Panc1 (cell line): ENCODE results near the gene HMG20B. TPM values are rescaled to one million over a fixed set of nuclear protein-coding genes. Genes with fewer than 3 reads are reported as not detected.

Experiments used
- ATAC-seq: fragments of 200-7000 bp; cut with Tn5 transposase; 2 replicates; pipeline ENCODE4 v1.9.1; 2020; ENCODE audit warnings: mild to moderate bottlenecking, moderate library complexity
- BruUV-seq: library from RNA; stranded (reverse); fragments of 400-500 nt; replicated peaks from 2 replicates; lab custom pipeline; 2021; lab: Mats Ljungman, UMichigan
- CTCF ChIA-PET: fragments of 300-600 bp; sonication (Branson Sonifier 250); formaldehyde crosslinking; loops from one replicate; lab custom pipeline; 2022; ENCODE audit warnings: antibody characterized with exemption; lab: Charles Lee
- POLR2A ChIA-PET: fragments of 300-600 bp; sonication (Branson Sonifier 250); formaldehyde crosslinking; loops from one replicate; lab custom pipeline; 2022; ENCODE audit warnings: antibody characterized with exemption; lab: Charles Lee
- DNase-seq: peaks from one replicate; pipeline ENCODE4 v3.0.0-alpha.2; 2010; ENCODE audit warnings: low read depth, low spot score
- H3K27ac ChIP-seq: 2 replicates; pipeline ENCODE4 v1.5.1; 2011; ENCODE audit warnings: mild to moderate bottlenecking, low read length, inconsistent platforms
- H3K27me3 ChIP-seq: fragments of 200-500 bp; sonication (Bioruptor generic); 2 replicates; pipeline ENCODE4 v1.6.0; 2014; ENCODE audit warnings: low read length, inconsistent platforms; ENCODE audit not compliant: control insufficient read depth, insufficient read depth
- H3K36me3 ChIP-seq: fragments of 200-500 bp; sonication (Bioruptor generic); 2 replicates; pipeline ENCODE4 v1.5.1; 2014; ENCODE audit warnings: inconsistent platforms, mild to moderate bottlenecking, low read length, moderate library complexity; ENCODE audit not compliant: control insufficient read depth, insufficient read depth
- H3K4me1 ChIP-seq: 2 replicates; pipeline ENCODE4 v1.5.1; 2011; ENCODE audit warnings: inconsistent platforms, mild to moderate bottlenecking, low read length, moderate library complexity; ENCODE audit not compliant: control insufficient read depth, insufficient read depth
- H3K4me3 ChIP-seq, 2 experiments: 2 replicates each; pipeline ENCODE4 v1.5.1; 2011 to 2012; ENCODE audit warnings: low read depth in 2 of 2, low read length in 2 of 2, mild to moderate bottlenecking in 2 of 2, inconsistent platforms in 1 of 2, moderate library complexity in 1 of 2
- H3K9me3 ChIP-seq: fragments of 200-500 bp; sonication (Bioruptor generic); 2 replicates; pipeline ENCODE4 v1.5.1; 2014; ENCODE audit warnings: low read depth, mild to moderate bottlenecking, inconsistent platforms, low read length, moderate library complexity; ENCODE audit not compliant: control insufficient read depth, insufficient read depth
- POLR2AphosphoS5 ChIP-seq: IDR thresholded peaks from 2 replicates; pipeline ENCODE4 v1.6.1; 2012; ENCODE audit warnings: mild to moderate bottlenecking, low read depth, low read length, moderate library complexity
- SIN3A ChIP-seq: IDR thresholded peaks from 2 replicates; pipeline ENCODE4 v1.6.1; 2012; ENCODE audit warnings: low read depth, mild to moderate bottlenecking, low read length, moderate library complexity, borderline replicate concordance; ENCODE audit not compliant: insufficient read depth
- TCF7L2 ChIP-seq: IDR thresholded peaks from 2 replicates; pipeline ENCODE4 v1.6.1; 2011; ENCODE audit warnings: mild to moderate bottlenecking, low read depth, low read length, inconsistent platforms
- in situ Hi-C: cut with HindIII; loops from 2 replicates; pipeline ENCODE4 v1.10.0; 2016; ENCODE audit warnings: low sequenced_read_pairs, low pct_unique_long_range_greater_than_20kb
- intact Hi-C: fragments of 100-400 bp; cut with micrococcal nuclease; formaldehyde crosslinking; loops from one replicate; pipeline ENCODE4 v1.10.0; 2022; ENCODE audit not compliant: unreplicated experiment
- total RNA-seq: library from RNA; stranded (reverse); gene quantifications from one replicate; pipeline ENCODE4 v1.2.1, GENCODE V29; 2021; ENCODE audit not compliant: unreplicated experiment
- TF ChIP-seq, protein P1 (sequence below), 2 experiments: IDR thresholded peaks; 2 replicates each; pipeline ENCODE4 v1.6.1; 2011 to 2012; ENCODE audit warnings: low read depth in 2 of 2, control low read depth in 1 of 2, low read length in 1 of 2, mild to moderate bottlenecking in 1 of 2, moderate library complexity in 1 of 2; ENCODE audit not compliant: insufficient read depth in 1 of 2
- TF ChIP-seq, protein P2 (sequence below): fragments of 450-650 bp; IDR thresholded peaks from 2 replicates; pipeline ENCODE4 v1.5.1; 2017; ENCODE audit warnings: mild to moderate bottlenecking

Gene HMG20B
- total RNA-seq, 1 experiment from 2014 or later: 74.7 TPM

GRCh38 chr19:3551792-3552095 is 21.0 kb upstream of the HMG20B start:
- Histone ChIP-seq H3K36me3 (no peaks in the 10 kb centered on the region; the same call in 1 of the 2 replicates), H3K27ac (no peak overlapping the region), H3K27me3 (no peaks in the 10 kb centered on the region), H3K9me3 (no peaks in the 10 kb centered on the region), H3K4me1 (peaks cover 7% of the 10 kb centered on the region), H3K4me3 (no peak overlapping the region)
- ChIA-PET CTCF (no interaction called here), POLR2A (no interaction called here)
- DNase-seq (no peak), ATAC-seq (no peak)
- intact Hi-C loops (no loop called here), in situ Hi-C loops (no loop called here)
- no peak for TF ChIP-seq TCF7L2
- TF ChIP-seq POLR2AphosphoS5: no peak
- no peak for TF ChIP-seq SIN3A
- TF ChIP-seq, protein P1, sequence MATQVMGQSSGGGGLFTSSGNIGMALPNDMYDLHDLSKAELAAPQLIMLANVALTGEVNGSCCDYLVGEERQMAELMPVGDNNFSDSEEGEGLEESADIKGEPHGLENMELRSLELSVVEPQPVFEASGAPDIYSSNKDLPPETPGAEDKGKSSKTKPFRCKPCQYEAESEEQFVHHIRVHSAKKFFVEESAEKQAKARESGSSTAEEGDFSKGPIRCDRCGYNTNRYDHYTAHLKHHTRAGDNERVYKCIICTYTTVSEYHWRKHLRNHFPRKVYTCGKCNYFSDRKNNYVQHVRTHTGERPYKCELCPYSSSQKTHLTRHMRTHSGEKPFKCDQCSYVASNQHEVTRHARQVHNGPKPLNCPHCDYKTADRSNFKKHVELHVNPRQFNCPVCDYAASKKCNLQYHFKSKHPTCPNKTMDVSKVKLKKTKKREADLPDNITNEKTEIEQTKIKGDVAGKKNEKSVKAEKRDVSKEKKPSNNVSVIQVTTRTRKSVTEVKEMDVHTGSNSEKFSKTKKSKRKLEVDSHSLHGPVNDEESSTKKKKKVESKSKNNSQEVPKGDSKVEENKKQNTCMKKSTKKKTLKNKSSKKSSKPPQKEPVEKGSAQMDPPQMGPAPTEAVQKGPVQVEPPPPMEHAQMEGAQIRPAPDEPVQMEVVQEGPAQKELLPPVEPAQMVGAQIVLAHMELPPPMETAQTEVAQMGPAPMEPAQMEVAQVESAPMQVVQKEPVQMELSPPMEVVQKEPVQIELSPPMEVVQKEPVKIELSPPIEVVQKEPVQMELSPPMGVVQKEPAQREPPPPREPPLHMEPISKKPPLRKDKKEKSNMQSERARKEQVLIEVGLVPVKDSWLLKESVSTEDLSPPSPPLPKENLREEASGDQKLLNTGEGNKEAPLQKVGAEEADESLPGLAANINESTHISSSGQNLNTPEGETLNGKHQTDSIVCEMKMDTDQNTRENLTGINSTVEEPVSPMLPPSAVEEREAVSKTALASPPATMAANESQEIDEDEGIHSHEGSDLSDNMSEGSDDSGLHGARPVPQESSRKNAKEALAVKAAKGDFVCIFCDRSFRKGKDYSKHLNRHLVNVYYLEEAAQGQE (IDR thresholded peaks at IDR 0.05; ENCODE audit: insufficient read depth in 1 of 2, low read depth in 2 of 2, low read length in 1 of 2): no peak
- TF ChIP-seq, protein P2, sequence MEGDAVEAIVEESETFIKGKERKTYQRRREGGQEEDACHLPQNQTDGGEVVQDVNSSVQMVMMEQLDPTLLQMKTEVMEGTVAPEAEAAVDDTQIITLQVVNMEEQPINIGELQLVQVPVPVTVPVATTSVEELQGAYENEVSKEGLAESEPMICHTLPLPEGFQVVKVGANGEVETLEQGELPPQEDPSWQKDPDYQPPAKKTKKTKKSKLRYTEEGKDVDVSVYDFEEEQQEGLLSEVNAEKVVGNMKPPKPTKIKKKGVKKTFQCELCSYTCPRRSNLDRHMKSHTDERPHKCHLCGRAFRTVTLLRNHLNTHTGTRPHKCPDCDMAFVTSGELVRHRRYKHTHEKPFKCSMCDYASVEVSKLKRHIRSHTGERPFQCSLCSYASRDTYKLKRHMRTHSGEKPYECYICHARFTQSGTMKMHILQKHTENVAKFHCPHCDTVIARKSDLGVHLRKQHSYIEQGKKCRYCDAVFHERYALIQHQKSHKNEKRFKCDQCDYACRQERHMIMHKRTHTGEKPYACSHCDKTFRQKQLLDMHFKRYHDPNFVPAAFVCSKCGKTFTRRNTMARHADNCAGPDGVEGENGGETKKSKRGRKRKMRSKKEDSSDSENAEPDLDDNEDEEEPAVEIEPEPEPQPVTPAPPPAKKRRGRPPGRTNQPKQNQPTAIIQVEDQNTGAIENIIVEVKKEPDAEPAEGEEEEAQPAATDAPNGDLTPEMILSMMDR: no peak
- no TSS peak for BruUV-seq

DNA sequence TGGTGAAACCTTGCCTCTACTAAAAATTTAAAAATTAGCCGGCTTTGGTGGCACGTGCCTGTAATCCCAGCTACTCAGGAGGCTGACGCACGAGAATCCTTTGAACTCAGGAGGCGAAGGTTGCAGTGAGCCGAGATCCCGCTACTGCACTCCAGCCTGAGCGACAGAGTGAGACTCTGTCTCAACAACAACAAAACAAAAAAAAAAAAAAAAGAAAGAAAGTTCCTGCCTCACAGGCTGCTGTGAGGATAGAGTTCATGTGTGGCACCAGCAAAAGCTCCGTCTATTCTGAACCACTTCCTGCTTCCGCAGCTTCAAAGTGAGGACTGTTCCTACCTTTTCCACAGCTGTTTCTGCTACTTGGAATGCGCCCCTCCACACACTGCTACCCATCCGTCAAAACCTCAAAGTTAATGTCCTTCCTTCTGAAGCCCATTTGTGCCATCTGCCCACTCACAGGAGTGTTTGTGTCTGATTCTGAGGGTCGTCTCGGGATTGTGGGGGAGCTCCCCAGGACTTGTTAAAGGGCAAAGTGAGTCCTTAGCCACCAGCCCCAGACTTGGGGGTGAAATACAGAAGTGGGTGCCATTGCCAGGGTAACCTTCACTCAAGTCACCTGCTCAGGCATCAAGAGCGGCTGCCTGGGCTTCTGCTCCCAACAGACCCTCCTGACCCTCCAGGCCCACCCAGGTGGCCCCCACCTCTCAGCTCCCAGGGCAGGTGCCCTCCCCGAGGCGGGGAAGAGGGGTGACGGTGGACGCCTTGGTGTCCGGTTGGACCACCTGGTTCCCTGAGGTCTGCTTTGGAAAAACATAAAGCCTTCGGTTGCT is 18.3 kb upstream of the HMG20B start:
- ATAC-seq: no peak
- no peak overlapping the region for H3K4me3 ChIP-seq
- H3K4me1 ChIP-seq: peaks cover 11% of the 10 kb centered on the region
- TF ChIP-seq TCF7L2 (no peak), POLR2AphosphoS5 (no peak), SIN3A (no peak)
- TF ChIP-seq, protein P2: no peak
- TF ChIP-seq, protein P1 (IDR thresholded peaks at IDR 0.05; ENCODE audit: insufficient read depth in 1 of 2, low read depth in 2 of 2, low read length in 1 of 2): no peak
- ChIA-PET POLR2A (interaction anchor here (0.5 kb wide), 1 partner anchor 15 kb away, joined by 7 read pairs; no protein-coding TSS in a partner anchor), CTCF (no interaction called here)
- no peaks in the 10 kb centered on the region for H3K9me3 ChIP-seq
- in situ Hi-C loops (no loop called here), intact Hi-C loops (no loop called here)
- BruUV-seq: TSS peak; percentile 92
- H3K27ac ChIP-seq: no peak overlapping the region
- no peak for DNase-seq
- H3K36me3 ChIP-seq: no peaks in the 10 kb centered on the region; the same call in 1 of the 2 replicates
- no peaks in the 10 kb centered on the region for H3K27me3 ChIP-seq
